ENCODE measurements around the gene CELA2A.

The CELA2A gene

GRCh38 chr1:15414445-15414983 is 42.0 kb upstream of the CELA2A start:
- Histone ChIP-seq H3K4me3 (ENCODE audit: low read length) (no peak overlapping the region), H3K9me3 (ENCODE audit: control insufficient read depth, low read length) (no peaks in the 10 kb centered on the region), H3K27me3 (ENCODE audit: control insufficient read depth, insufficient read depth, low read length) (no peaks in the 10 kb centered on the region), H3K4me1 (ENCODE audit: control insufficient read depth, insufficient read depth, low read length) (peaks cover 78% of the 10 kb centered on the region), H3K9ac (ENCODE audit: low read length) (peak overlapping the region; percentile 89), H3K36me3 (ENCODE audit: control insufficient read depth, insufficient read depth, low read length) (peaks cover 6% of the 10 kb centered on the region)

GRCh38 chr1:15417059-15417934 is 39.2 kb upstream of the CELA2A start:
- Histone ChIP-seq H3K4me1 (ENCODE audit: control insufficient read depth, insufficient read depth, low read length) (peaks cover 84% of the 10 kb centered on the region), H3K9ac (ENCODE audit: low read length) (peak overlapping the region; percentile 59), H3K4me3 (ENCODE audit: low read length) (no peak overlapping the region), H3K27me3 (ENCODE audit: control insufficient read depth, insufficient read depth, low read length) (no peaks in the 10 kb centered on the region), H3K9me3 (ENCODE audit: control insufficient read depth, low read length) (no peaks in the 10 kb centered on the region), H3K36me3 (ENCODE audit: control insufficient read depth, insufficient read depth, low read length) (peaks cover 6% of the 10 kb centered on the region)

GRCh38 chr1:15418806-15419515 is 37.6 kb upstream of the CELA2A start:
- H3K36me3 ChIP-seq (ENCODE audit: control insufficient read depth, insufficient read depth, low read length), result peaks cover 5% of the 10 kb centered on the region
- H3K4me1 ChIP-seq (ENCODE audit: control insufficient read depth, insufficient read depth, low read length), result peaks cover 82% of the 10 kb centered on the region
- H3K4me3 ChIP-seq (ENCODE audit: low read length), result no peak overlapping the region
- H3K27me3 ChIP-seq (ENCODE audit: control insufficient read depth, insufficient read depth, low read length), result no peaks in the 10 kb centered on the region
- peak overlapping the region; percentile 48 for H3K9ac ChIP-seq (ENCODE audit: low read length)
- H3K9me3 ChIP-seq (ENCODE audit: control insufficient read depth, low read length), result no peaks in the 10 kb centered on the region

- peaks cover 82% of the 10 kb centered on the region for H3K4me1 ChIP-seq (ENCODE audit: control insufficient read depth, insufficient read depth, low read length)
- H3K9me3 ChIP-seq (ENCODE audit: control insufficient read depth, low read length), result no peaks in the 10 kb centered on the region
- H3K36me3 ChIP-seq (ENCODE audit: control insufficient read depth, insufficient read depth, low read length), result no peaks in the 10 kb centered on the region
- H3K27me3 ChIP-seq (ENCODE audit: control insufficient read depth, insufficient read depth, low read length), result no peaks in the 10 kb centered on the region
- no peak overlapping the region for H3K4me3 ChIP-seq (ENCODE audit: low read length)
- H3K9ac ChIP-seq (ENCODE audit: low read length), result no peak overlapping the region
Measured at GRCh38 chr1:15420853-15421465, 35.6 kb upstream of the CELA2A start.

GRCh38 chr1:15422871-15423270 is 33.7 kb upstream of the CELA2A start:
- Histone ChIP-seq H3K4me3 (ENCODE audit: low read length) (no peak overlapping the region), H3K36me3 (ENCODE audit: control insufficient read depth, insufficient read depth, low read length) (peaks cover 7% of the 10 kb centered on the region), H3K27me3 (ENCODE audit: control insufficient read depth, insufficient read depth, low read length) (no peaks in the 10 kb centered on the region), H3K4me1 (ENCODE audit: control insufficient read depth, insufficient read depth, low read length) (peaks cover 83% of the 10 kb centered on the region), H3K9ac (ENCODE audit: low read length) (peak overlapping the region; percentile 65), H3K9me3 (ENCODE audit: control insufficient read depth, low read length) (no peaks in the 10 kb centered on the region)

GRCh38 chr1:15423355-15424077 is 33.0 kb upstream of the CELA2A start:
- Histone ChIP-seq H3K36me3 (ENCODE audit: control insufficient read depth, insufficient read depth, low read length) (peaks cover 7% of the 10 kb centered on the region), H3K9ac (ENCODE audit: low read length) (peak overlapping the region; percentile 65), H3K9me3 (ENCODE audit: control insufficient read depth, low read length) (no peaks in the 10 kb centered on the region), H3K27me3 (ENCODE audit: control insufficient read depth, insufficient read depth, low read length) (no peaks in the 10 kb centered on the region), H3K4me1 (ENCODE audit: control insufficient read depth, insufficient read depth, low read length) (peaks cover 81% of the 10 kb centered on the region), H3K4me3 (ENCODE audit: low read length) (no peak overlapping the region)

- Histone ChIP-seq H3K9me3 (ENCODE audit: control insufficient read depth, low read length) (no peaks in the 10 kb centered on the region), H3K27me3 (ENCODE audit: control insufficient read depth, insufficient read depth, low read length) (no peaks in the 10 kb centered on the region), H3K4me3 (ENCODE audit: low read length) (no peak overlapping the region), H3K9ac (ENCODE audit: low read length) (peak overlapping the region; percentile 65), H3K4me1 (ENCODE audit: control insufficient read depth, insufficient read depth, low read length) (peaks cover 74% of the 10 kb centered on the region), H3K36me3 (ENCODE audit: control insufficient read depth, insufficient read depth, low read length) (peaks cover 7% of the 10 kb centered on the region)
Measured at GRCh38 chr1:15424146-15424667, 32.3 kb upstream of the CELA2A start.

GRCh38 chr1:15424981-15425380 is 31.6 kb upstream of the CELA2A start:
- no peaks in the 10 kb centered on the region for H3K9me3 ChIP-seq (ENCODE audit: control insufficient read depth, low read length)
- H3K27me3 ChIP-seq (ENCODE audit: control insufficient read depth, insufficient read depth, low read length), result no peaks in the 10 kb centered on the region
- peaks cover 66% of the 10 kb centered on the region for H3K4me1 ChIP-seq (ENCODE audit: control insufficient read depth, insufficient read depth, low read length)
- no peak overlapping the region for H3K4me3 ChIP-seq (ENCODE audit: low read length)
- H3K9ac ChIP-seq (ENCODE audit: low read length), result peak overlapping the region; percentile 65
- peaks cover 7% of the 10 kb centered on the region for H3K36me3 ChIP-seq (ENCODE audit: control insufficient read depth, insufficient read depth, low read length)

- no peaks in the 10 kb centered on the region for H3K27me3 ChIP-seq (ENCODE audit: control insufficient read depth, insufficient read depth, low read length)
- peaks cover 70% of the 10 kb centered on the region for H3K4me1 ChIP-seq (ENCODE audit: control insufficient read depth, insufficient read depth, low read length)
- peak overlapping the region; percentile 16 for H3K9ac ChIP-seq (ENCODE audit: low read length)
- H3K9me3 ChIP-seq (ENCODE audit: control insufficient read depth, low read length), result no peaks in the 10 kb centered on the region
- H3K36me3 ChIP-seq (ENCODE audit: control insufficient read depth, insufficient read depth, low read length), result peaks cover 7% of the 10 kb centered on the region
- no peak overlapping the region for H3K4me3 ChIP-seq (ENCODE audit: low read length)
Measured at GRCh38 chr1:15425521-15425920, 31.0 kb upstream of the CELA2A start.

GRCh38 chr1:15425958-15426357 is 30.6 kb upstream of the CELA2A start:
- Histone ChIP-seq H3K4me3 (ENCODE audit: low read length) (no peak overlapping the region), H3K9me3 (ENCODE audit: control insufficient read depth, low read length) (no peaks in the 10 kb centered on the region), H3K4me1 (ENCODE audit: control insufficient read depth, insufficient read depth, low read length) (peaks cover 72% of the 10 kb centered on the region), H3K36me3 (ENCODE audit: control insufficient read depth, insufficient read depth, low read length) (peaks cover 9% of the 10 kb centered on the region), H3K9ac (ENCODE audit: low read length) (peak overlapping the region; percentile 16), H3K27me3 (ENCODE audit: control insufficient read depth, insufficient read depth, low read length) (no peaks in the 10 kb centered on the region)

- no peaks in the 10 kb centered on the region for H3K27me3 ChIP-seq (ENCODE audit: control insufficient read depth, insufficient read depth, low read length)
- peak overlapping the region; percentile 16 for H3K9ac ChIP-seq (ENCODE audit: low read length)
- no peak overlapping the region for H3K4me3 ChIP-seq (ENCODE audit: low read length)
- H3K36me3 ChIP-seq (ENCODE audit: control insufficient read depth, insufficient read depth, low read length), result peaks cover 14% of the 10 kb centered on the region
- no peaks in the 10 kb centered on the region for H3K9me3 ChIP-seq (ENCODE audit: control insufficient read depth, low read length)
- peaks cover 72% of the 10 kb centered on the region for H3K4me1 ChIP-seq (ENCODE audit: control insufficient read depth, insufficient read depth, low read length)
Measured at GRCh38 chr1:15426492-15427279, 29.8 kb upstream of the CELA2A start.

Data from mucosa of stomach (tissue), 1 donor.